ENCODE measurements around the gene TMX4. TPM values are rescaled to one million over a fixed set of nuclear protein-coding genes. Genes with fewer than 3 reads are reported as not detected.

The TMX4 gene
- total RNA-seq, 1 experiment from 2014 or later, result 12.3 TPM

GRCh38 chr20:7974785-7975435 is 44.7 kb downstream of the TMX4 start:
- CTCF ChIA-PET, result no interaction called here

DNA sequence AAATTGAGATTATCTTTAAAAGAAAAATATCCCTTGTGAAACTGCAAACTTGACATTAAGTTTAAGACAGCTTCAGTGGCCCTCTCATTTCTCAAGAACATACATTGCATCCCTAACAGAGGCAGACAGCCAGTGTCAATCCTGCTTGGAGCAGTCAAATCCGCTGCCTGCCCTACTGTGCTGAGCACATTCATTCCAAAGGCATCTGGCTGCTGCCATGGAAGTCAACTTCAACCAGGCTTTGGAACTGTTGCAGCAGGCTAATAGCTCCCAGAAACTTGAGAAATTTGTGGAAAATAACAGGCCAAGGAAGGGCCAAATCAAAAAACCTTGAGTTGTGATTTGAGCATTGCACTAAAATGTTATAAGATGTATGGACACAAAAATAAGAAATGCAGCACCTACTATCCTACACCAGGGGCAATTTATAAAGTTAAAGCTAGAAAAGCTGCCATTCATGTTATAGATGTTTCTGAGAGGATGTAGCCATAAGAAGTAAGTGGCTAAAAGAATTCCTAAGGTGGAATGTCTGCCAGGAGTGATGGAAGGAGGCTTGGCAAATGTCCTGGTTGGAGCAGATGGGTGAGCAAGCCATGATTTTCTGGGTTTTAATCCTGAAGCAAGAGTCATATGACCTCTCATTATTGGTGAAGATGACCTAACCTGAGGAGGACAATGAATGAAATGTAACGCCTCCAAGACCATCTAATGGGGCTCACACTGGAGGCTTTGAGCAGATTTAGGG is 47.9 kb downstream of the TMX4 start:
- POLR2A ChIA-PET (ENCODE audit: unreplicated experiment), result no interaction called here

More at GRCh38 chr20:7974785-7975435, 44.7 kb downstream of the TMX4 start:
- H4K20me1 ChIP-seq (ENCODE audit: low read length), result no peaks in the 10 kb centered on the region
- ATAC-seq, result no peak
- no peaks in the 10 kb centered on the region for H3F3A ChIP-seq (ENCODE audit: low read length, unreplicated experiment)
- no peak overlapping the region for H3K27ac ChIP-seq (ENCODE audit: low read length)
- POLR2A ChIA-PET (ENCODE audit: unreplicated experiment), result interaction anchor here (0.6 kb wide), 1 partner anchor 231 kb away, joined by 3 read pairs; no protein-coding TSS in a partner anchor
- no peaks in the 10 kb centered on the region for H3K9me2 ChIP-seq (replicated peaks; ENCODE audit: low read length)
- no peaks in the 10 kb centered on the region for H3K9me3 ChIP-seq (ENCODE audit: low read length)
- H2AFZ ChIP-seq (ENCODE audit: low read length), result no peak overlapping the region
- no peaks in the 10 kb centered on the region for H3K27me3 ChIP-seq (ENCODE audit: low read length)
- no peak overlapping the region for H3K9ac ChIP-seq (ENCODE audit: low read length)
- TF ChIP-seq CTCF (conservative IDR thresholded peaks at IDR 0.05; ENCODE audit: low read depth, low read length), result no peak
- TF ChIP-seq EZH2phosphoT487 (IDR thresholded peaks at IDR 0.05; ENCODE audit: borderline replicate concordance, low read length), result no peak
- no peak for TF ChIP-seq EZH2 (IDR thresholded peaks at IDR 0.05; ENCODE audit: low read length, unreplicated experiment)
- no peak for DNase-seq
- no peak overlapping the region for H3K4me3 ChIP-seq (ENCODE audit: low read length)
- H3K4me2 ChIP-seq (ENCODE audit: low read length), result no peak overlapping the region
- H3K79me2 ChIP-seq (ENCODE audit: low read length), result no peaks in the 10 kb centered on the region
- H3K4me1 ChIP-seq (ENCODE audit: insufficient read depth, low read length), result no peaks in the 10 kb centered on the region
- H3K36me3 ChIP-seq (ENCODE audit: low read depth, low read length), result no peaks in the 10 kb centered on the region
- intact Hi-C loops (cut with micrococcal nuclease), result no loop called here
- BruUV-seq (replicated peaks), result no TSS peak

More for the DNA sequence above, 47.9 kb downstream of the TMX4 start:
- H3K27me3 ChIP-seq (ENCODE audit: low read length), result no peaks in the 10 kb centered on the region
- no peak overlapping the region for H3K27ac ChIP-seq (ENCODE audit: low read length)
- H3K4me3 ChIP-seq (ENCODE audit: low read length), result no peak overlapping the region
- no peaks in the 10 kb centered on the region for H3K79me2 ChIP-seq (ENCODE audit: low read length)
- no peak overlapping the region for H3K4me2 ChIP-seq (ENCODE audit: low read length)
- H2AFZ ChIP-seq (ENCODE audit: low read length), result no peak overlapping the region
- no peak for TF ChIP-seq EZH2 (IDR thresholded peaks at IDR 0.05; ENCODE audit: low read length, unreplicated experiment)
- TF ChIP-seq CTCF (conservative IDR thresholded peaks at IDR 0.05; ENCODE audit: low read depth, low read length), result no peak
- TF ChIP-seq EZH2phosphoT487 (IDR thresholded peaks at IDR 0.05; ENCODE audit: borderline replicate concordance, low read length), result no peak
- ATAC-seq, result no peak
- DNase-seq, result no peak
- no TSS peak for BruUV-seq (replicated peaks)
- H3K9ac ChIP-seq (ENCODE audit: low read length), result no peak overlapping the region
- no peaks in the 10 kb centered on the region for H3K9me2 ChIP-seq (replicated peaks; ENCODE audit: low read length)
- no peaks in the 10 kb centered on the region for H3K36me3 ChIP-seq (ENCODE audit: low read depth, low read length)
- intact Hi-C loops (cut with micrococcal nuclease), result no loop called here
- CTCF ChIA-PET, result no interaction called here
- no peaks in the 10 kb centered on the region for H3K9me3 ChIP-seq (ENCODE audit: low read length)
- H3K4me1 ChIP-seq (ENCODE audit: insufficient read depth, low read length), result no peaks in the 10 kb centered on the region
- H3F3A ChIP-seq (ENCODE audit: low read length, unreplicated experiment), result no peaks in the 10 kb centered on the region
- H4K20me1 ChIP-seq (ENCODE audit: low read length), result no peaks in the 10 kb centered on the region

Data from PC-3 (cell line).